Stimulated activated CD8-positive, alpha-beta memory T cell treated with anti-CD3 and anti-CD28 coated beads, Interleukin-15, amount 100 ng/mL, for 1 hour (primary cell): ENCODE results near the gene PDXDC1.
"Not testable (repeated sequence)": the region's sequence is repeated elsewhere in the genome, so short reads cannot be mapped to it uniquely, and the experiment has no call there.

Experiments used
- DNase-seq: peaks from one replicate; pipeline ENCODE4 v3.0.0-alpha.2; 2020; ENCODE audit warnings: low read depth

The PDXDC1 gene

GRCh38 chr16:14974656-14975417, at the start of gene PDXDC1:
TSS of gene PDXDC1 (plus strand) at chr16:14975026. CDS start at chr16:14975200, 174 bp downstream.
- peak; percentile 91 for DNase-seq

- not testable (repeated sequence) for DNase-seq
These were observed 46.6 kb upstream of the PDXDC1 start for GRCh38 chr16:14928064-14928714.

- not testable (repeated sequence) for DNase-seq
These were observed 45.6 kb upstream of the PDXDC1 start for GRCh38 chr16:14929176-14929575.

- DNase-seq = not testable (repeated sequence)
These were observed 44.6 kb upstream of the PDXDC1 start for GRCh38 chr16:14930246-14930645.

- not testable (repeated sequence) for DNase-seq
These were observed 43.9 kb upstream of the PDXDC1 start for GRCh38 chr16:14930971-14931370.

GRCh38 chr16:14932581-14933375, 42.0 kb upstream of the PDXDC1 start:
- DNase-seq = not testable (repeated sequence)

GRCh38 chr16:14937143-14937542, 37.7 kb upstream of the PDXDC1 start, which contains the start of gene NPIPA1:
TSS of gene NPIPA1 (plus strand) at chr16:14937443. CDS start at chr16:14937443, 0 bp downstream.
- DNase-seq = not testable (repeated sequence)

GRCh38 chr16:14937994-14938393, 36.8 kb upstream of the PDXDC1 start:
- not testable (repeated sequence) for DNase-seq

- DNase-seq = not testable (repeated sequence)
These were observed 32.1 kb upstream of the PDXDC1 start for GRCh38 chr16:14942686-14943085.

GRCh38 chr16:14955546-14956231, 19.1 kb upstream of the PDXDC1 start:
- DNase-seq = no peak

- DNase-seq = no peak
These were observed 17.1 kb upstream of the PDXDC1 start for GRCh38 chr16:14957576-14958322.

GRCh38 chr16:14958323-14958600, 16.6 kb upstream of the PDXDC1 start:
- DNase-seq = no peak

- no peak for DNase-seq
These were observed 15.9 kb upstream of the PDXDC1 start for GRCh38 chr16:14958970-14959369.

GRCh38 chr16:14961405-14962186, 13.2 kb upstream of the PDXDC1 start:
- no peak for DNase-seq

- DNase-seq = no peak
These were observed 11.3 kb upstream of the PDXDC1 start for GRCh38 chr16:14963281-14964173.

GRCh38 chr16:14965328-14965727, 9.5 kb upstream of the PDXDC1 start:
- DNase-seq = no peak

GRCh38 chr16:14969795-14970194, 5.0 kb upstream of the PDXDC1 start:
- DNase-seq = not testable (repeated sequence)

- DNase-seq = not testable (repeated sequence)
These were observed 3.1 kb upstream of the PDXDC1 start for GRCh38 chr16:14971621-14972228.

- not testable (repeated sequence) for DNase-seq
These were observed 972 bp upstream of the PDXDC1 start for GRCh38 chr16:14973785-14974322.
